HepG2 (cell line): ENCODE data around the gene SUSD2. TPM values are rescaled to one million over a fixed set of nuclear protein-coding genes. Genes with fewer than 3 reads are reported as not detected.

Source experiments
- ESRRA ChIP-seq: sonication (generic); formaldehyde crosslinking; IDR thresholded peaks from 2 replicates; pipeline ENCODE4 v1.5.1; 2020; ENCODE audit warnings: mild to moderate bottlenecking, low read depth, missing genetic modification reagents
- MXI1 ChIP-seq: IDR thresholded peaks from 3 replicates; pipeline ENCODE4 v1.6.1; 2012; ENCODE audit warnings: low read depth, low read length, inconsistent platforms, borderline replicate concordance
- RARA ChIP-seq: IDR thresholded peaks from 2 replicates; pipeline ENCODE4 v1.6.1; 2016; ENCODE audit warnings: missing genetic modification reagents, missing compliant biosample characterization
- SAP130 ChIP-seq: IDR thresholded peaks from 2 replicates; pipeline ENCODE4 v1.6.1; 2016; ENCODE audit warnings: low read depth
- SOX13 ChIP-seq, 3 experiments: fragments of 450-650 bp in 1 of 3; sonication (generic) in 1 of 3; formaldehyde crosslinking in 1 of 3; IDR thresholded peaks in 2 of 3; conservative IDR thresholded peaks in 1 of 3; 2 replicates each; pipeline versions ENCODE4 v1.5.0 to v1.6.1; 2016 to 2020; ENCODE audit warnings: antibody characterized with exemption in 1 of 3, mild to moderate bottlenecking in 1 of 3, missing compliant biosample characterization in 1 of 3, missing genetic modification reagents in 1 of 3, moderate library complexity in 1 of 3
- SOX6 ChIP-seq, 2 experiments: fragments of 450-650 bp in 1 of 2; sonication (generic) in 1 of 2; formaldehyde crosslinking in 1 of 2; IDR thresholded peaks; 2 replicates each; pipeline versions ENCODE4 v1.4.0 to v1.6.1; 2017 to 2020; ENCODE audit warnings: antibody characterized with exemption in 1 of 2, mild to moderate bottlenecking in 1 of 2, missing genetic modification reagents in 1 of 2
- SPEN ChIP-seq: sonication (generic); formaldehyde crosslinking; IDR thresholded peaks from 2 replicates; pipeline ENCODE4 v1.5.1; 2020; ENCODE audit warnings: low read depth, mild to moderate bottlenecking, missing genetic modification reagents
- TGIF2 ChIP-seq: IDR thresholded peaks from 2 replicates; pipeline ENCODE4 v1.6.1; 2016; ENCODE audit warnings: control low read depth, missing compliant biosample characterization
- YEATS2 ChIP-seq: sonication (generic); formaldehyde crosslinking; IDR thresholded peaks from 2 replicates; pipeline ENCODE4 v1.4.0; 2020; ENCODE audit warnings: missing genetic modification reagents, borderline replicate concordance
- ZBTB43 ChIP-seq: sonication (generic); formaldehyde crosslinking; conservative IDR thresholded peaks from 2 replicates; pipeline ENCODE4 v1.4.0; 2020; ENCODE audit warnings: missing genetic modification reagents
- ZEB1 ChIP-seq: IDR thresholded peaks from 2 replicates; pipeline ENCODE4 v1.6.1; 2012; ENCODE audit warnings: mild to moderate bottlenecking, low read depth, inconsistent platforms; ENCODE audit not compliant: insufficient replicate concordance
- ZFP90 ChIP-seq: sonication (generic); formaldehyde crosslinking; IDR thresholded peaks from 2 replicates; pipeline ENCODE4 v1.8.0; 2022; ENCODE audit warnings: missing genetic modification reagents, mild to moderate bottlenecking, inconsistent platforms, borderline replicate concordance
- ZFX ChIP-seq: sonication (generic); formaldehyde crosslinking; IDR thresholded peaks from 2 replicates; pipeline ENCODE4 v1.4.0; 2020; ENCODE audit warnings: mild to moderate bottlenecking, low read depth, missing genetic modification reagents, moderate library complexity
- ZNF138 ChIP-seq: sonication (generic); formaldehyde crosslinking; IDR thresholded peaks from 2 replicates; pipeline ENCODE4 v1.5.0; 2020; ENCODE audit warnings: mild to moderate bottlenecking, low read depth, missing genetic modification reagents
- ZNF609 ChIP-seq: sonication (generic); formaldehyde crosslinking; IDR thresholded peaks from 2 replicates; pipeline ENCODE4 v1.4.0; 2020; ENCODE audit warnings: mild to moderate bottlenecking, missing genetic modification reagents, borderline replicate concordance
- ZSCAN30 ChIP-seq: sonication (generic); formaldehyde crosslinking; IDR thresholded peaks from 2 replicates; pipeline ENCODE4 v1.5.0; 2020; ENCODE audit warnings: mild to moderate bottlenecking, missing genetic modification reagents
- polyA plus RNA-seq, 8 experiments: library from polyadenylated mRNA; depleted of rRNA in 3 of 8; stranded (reverse) in 7 of 8; unstranded in 1 of 8; fragments of >200 nt; fragmentation: Illumina TruSeq in 4 of 8; extraction: Trizol in 4 of 8; gene quantifications; 2 replicates each; pipeline versions ENCODE4 v1.2.1 to v1.2.3, GENCODE V29; 2011 to 2016; ENCODE audit warnings: low read depth in 4 of 8, missing spikeins in 1 of 8, mixed read lengths in 1 of 8; ENCODE audit not compliant: insufficient read depth in 1 of 8
- total RNA-seq, 5 experiments: library from RNA; depleted of rRNA; stranded (reverse); fragments of >200 nt; fragmentation: Illumina TruSeq; extraction: Trizol; gene quantifications; 2 replicates each; pipeline ENCODE4 v1.2.3, GENCODE V29; 2016; ENCODE audit warnings: low read depth in 1 of 5
- TF ChIP-seq, protein P1 (sequence below): sonication (generic); formaldehyde crosslinking; IDR thresholded peaks from 2 replicates; pipeline ENCODE4 v1.4.0; 2020; ENCODE audit warnings: low read depth, mild to moderate bottlenecking, missing genetic modification reagents
- TF ChIP-seq, protein P2 (sequence below): sonication (generic); formaldehyde crosslinking; IDR thresholded peaks from 2 replicates; pipeline ENCODE4 v1.4.0; 2020; ENCODE audit warnings: missing genetic modification reagents

Gene SUSD2
- total and polyA plus RNA-seq, 2 of the 13 experiments (the other 11 are each of a cell fraction or from before 2014, with no cell fraction given), result 2.1 to 11.0 TPM

DNA sequence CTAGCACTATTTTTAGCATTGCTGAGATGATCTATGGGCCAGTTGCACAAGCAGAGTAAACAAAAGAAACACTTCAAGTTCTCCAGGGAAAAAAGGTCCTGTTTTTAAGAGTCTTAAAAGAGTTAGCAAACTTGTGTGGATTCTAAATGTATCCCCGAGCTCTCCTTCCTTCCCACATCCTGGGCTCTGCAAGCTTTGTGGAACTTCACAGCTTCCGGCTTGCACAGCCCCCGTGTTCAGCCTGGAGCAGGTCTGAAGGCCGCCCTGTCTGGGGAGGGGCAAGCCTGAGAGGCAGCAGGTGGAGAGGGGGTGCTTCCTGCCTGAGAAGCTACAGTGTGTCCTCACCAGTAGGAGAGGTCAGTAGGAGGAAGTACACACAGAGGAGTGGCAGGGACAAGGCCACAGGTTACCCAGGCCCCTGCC, 35.1 kb upstream of the SUSD2 start (continued):
- TF ChIP-seq ZSCAN30 (no peak), SOX13 (IDR thresholded peaks at IDR 0.05) (no peak), SOX13 (CRISPR knock-in tag; conservative IDR thresholded peaks at IDR 0.05 in 1 of 2, IDR thresholded peaks at IDR 0.05 in 1 of 2) (peak in 1 of 2 experiments; percentile 22; a peak in 1 of 4 replicates), ZNF609 (CRISPR knock-in tag) (peak; percentile 62; the same call in 1 of the 2 replicates), SAP130 (CRISPR knock-in tag) (peak; percentile 91), MXI1 (peak; percentile 71; the same call in 1 of the 3 replicates), ZFX (CRISPR knock-in tag) (peak; percentile 83), ZFP90 (CRISPR knock-in tag) (peak; percentile 39; the same call in 1 of the 2 replicates), SOX6 (IDR thresholded peaks at IDR 0.05) (no peak), SOX6 (CRISPR knock-in tag; IDR thresholded peaks at IDR 0.05) (peak; percentile 42; the same call in 1 of the 2 replicates), SPEN (CRISPR knock-in tag) (peak; percentile 58; the same call in 1 of the 2 replicates), ZEB1 (peak; percentile 36), TGIF2 (CRISPR knock-in tag) (peak; percentile 70; the same call in 1 of the 2 replicates), RARA (peak; percentile 78), ZNF138 (CRISPR knock-in tag) (no peak), ESRRA (CRISPR knock-in tag) (peak; percentile 86), ZBTB43 (CRISPR knock-in tag) (no peak), YEATS2 (CRISPR knock-in tag) (peak; percentile 35; the same call in 1 of the 2 replicates)
- TF ChIP-seq, protein P1, sequence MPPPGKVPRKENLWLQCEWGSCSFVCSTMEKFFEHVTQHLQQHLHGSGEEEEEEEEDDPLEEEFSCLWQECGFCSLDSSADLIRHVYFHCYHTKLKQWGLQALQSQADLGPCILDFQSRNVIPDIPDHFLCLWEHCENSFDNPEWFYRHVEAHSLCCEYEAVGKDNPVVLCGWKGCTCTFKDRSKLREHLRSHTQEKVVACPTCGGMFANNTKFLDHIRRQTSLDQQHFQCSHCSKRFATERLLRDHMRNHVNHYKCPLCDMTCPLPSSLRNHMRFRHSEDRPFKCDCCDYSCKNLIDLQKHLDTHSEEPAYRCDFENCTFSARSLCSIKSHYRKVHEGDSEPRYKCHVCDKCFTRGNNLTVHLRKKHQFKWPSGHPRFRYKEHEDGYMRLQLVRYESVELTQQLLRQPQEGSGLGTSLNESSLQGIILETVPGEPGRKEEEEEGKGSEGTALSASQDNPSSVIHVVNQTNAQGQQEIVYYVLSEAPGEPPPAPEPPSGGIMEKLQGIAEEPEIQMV (CRISPR knock-in tag), result 0 out of 2 replicates have a peak, but pooled peaks have one; percentile 17
- TF ChIP-seq, protein P2, sequence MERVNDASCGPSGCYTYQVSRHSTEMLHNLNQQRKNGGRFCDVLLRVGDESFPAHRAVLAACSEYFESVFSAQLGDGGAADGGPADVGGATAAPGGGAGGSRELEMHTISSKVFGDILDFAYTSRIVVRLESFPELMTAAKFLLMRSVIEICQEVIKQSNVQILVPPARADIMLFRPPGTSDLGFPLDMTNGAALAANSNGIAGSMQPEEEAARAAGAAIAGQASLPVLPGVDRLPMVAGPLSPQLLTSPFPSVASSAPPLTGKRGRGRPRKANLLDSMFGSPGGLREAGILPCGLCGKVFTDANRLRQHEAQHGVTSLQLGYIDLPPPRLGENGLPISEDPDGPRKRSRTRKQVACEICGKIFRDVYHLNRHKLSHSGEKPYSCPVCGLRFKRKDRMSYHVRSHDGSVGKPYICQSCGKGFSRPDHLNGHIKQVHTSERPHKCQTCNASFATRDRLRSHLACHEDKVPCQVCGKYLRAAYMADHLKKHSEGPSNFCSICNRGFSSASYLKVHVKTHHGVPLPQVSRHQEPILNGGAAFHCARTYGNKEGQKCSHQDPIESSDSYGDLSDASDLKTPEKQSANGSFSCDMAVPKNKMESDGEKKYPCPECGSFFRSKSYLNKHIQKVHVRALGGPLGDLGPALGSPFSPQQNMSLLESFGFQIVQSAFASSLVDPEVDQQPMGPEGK (CRISPR knock-in tag), result peak; percentile 96
